Liver (tissue), 3 donors: ENCODE data around the gene TRIM32.

Experiments used
- HNF4G ChIP-seq: IDR thresholded peaks from 2 replicates; pipeline ENCODE4 v1.6.1; 2016; ENCODE audit warnings: antibody characterized with exemption
- SP1 ChIP-seq: IDR thresholded peaks from 2 replicates; pipeline ENCODE4 v1.6.1; 2018; ENCODE audit warnings: antibody characterized with exemption, mild to moderate bottlenecking
- TAF1 ChIP-seq: conservative IDR thresholded peaks from 2 replicates; pipeline ENCODE4 v1.6.1; 2016; ENCODE audit warnings: antibody characterized with exemption, mild to moderate bottlenecking
- TF ChIP-seq, protein P1 (sequence below): fragments of 150-350 bp; IDR thresholded peaks from 2 replicates; pipeline ENCODE4 v1.5.1; 2017; ENCODE audit warnings: improper control_type of control experiment, low read depth, low read length; ENCODE audit not compliant: missing input control
- TF ChIP-seq, protein P2 (sequence below): IDR thresholded peaks from 2 replicates; pipeline ENCODE4 v1.6.1; 2016; ENCODE audit warnings: antibody characterized with exemption
- TF ChIP-seq, protein P3 (sequence below): IDR thresholded peaks from 2 replicates; pipeline ENCODE4 v1.6.1; 2016; ENCODE audit warnings: antibody characterized with exemption, mild to moderate bottlenecking
- donor health status: healthy.
- donor health status: healthy.

DNA sequence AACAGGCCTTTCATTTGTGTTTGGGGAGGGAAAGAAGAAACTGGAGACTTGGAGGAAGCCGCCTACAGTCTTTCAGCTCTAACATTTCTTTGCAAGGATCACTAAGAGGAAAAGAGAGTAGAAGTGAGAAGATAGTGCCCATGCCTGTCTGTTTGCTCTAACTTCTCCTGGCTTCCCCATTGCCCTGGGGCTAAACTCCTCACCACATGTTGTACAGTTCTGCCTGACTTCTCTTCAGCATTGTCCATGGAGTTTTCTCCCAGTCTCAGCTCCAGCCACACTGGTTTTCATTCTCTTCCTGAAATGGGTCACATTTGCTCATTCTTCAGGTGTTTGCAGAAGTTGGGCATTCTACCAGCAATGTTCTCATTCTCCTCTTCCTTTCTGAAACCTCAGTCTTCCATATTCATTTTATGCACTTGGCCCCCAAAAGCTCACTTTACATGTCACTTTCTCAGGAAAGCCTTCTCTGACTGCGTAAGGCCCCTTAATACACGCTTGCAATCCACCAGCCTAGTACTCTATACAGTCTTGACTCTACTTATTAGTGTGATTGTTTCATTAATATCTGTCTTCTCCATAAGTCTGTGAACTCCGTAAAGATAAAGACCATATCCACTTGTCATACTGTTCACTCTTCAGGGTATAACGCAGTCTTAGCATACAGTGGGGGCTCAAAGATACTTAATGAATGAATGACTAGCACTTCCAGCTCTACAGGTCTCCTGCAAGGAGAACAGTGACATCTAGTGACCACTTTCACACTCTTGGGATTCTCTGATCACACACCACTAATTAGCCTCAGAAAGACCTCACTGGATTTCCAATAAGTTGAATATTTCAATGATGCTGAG lies 40.2 kb upstream of the TRIM32 start:
- TF ChIP-seq, protein P1, sequence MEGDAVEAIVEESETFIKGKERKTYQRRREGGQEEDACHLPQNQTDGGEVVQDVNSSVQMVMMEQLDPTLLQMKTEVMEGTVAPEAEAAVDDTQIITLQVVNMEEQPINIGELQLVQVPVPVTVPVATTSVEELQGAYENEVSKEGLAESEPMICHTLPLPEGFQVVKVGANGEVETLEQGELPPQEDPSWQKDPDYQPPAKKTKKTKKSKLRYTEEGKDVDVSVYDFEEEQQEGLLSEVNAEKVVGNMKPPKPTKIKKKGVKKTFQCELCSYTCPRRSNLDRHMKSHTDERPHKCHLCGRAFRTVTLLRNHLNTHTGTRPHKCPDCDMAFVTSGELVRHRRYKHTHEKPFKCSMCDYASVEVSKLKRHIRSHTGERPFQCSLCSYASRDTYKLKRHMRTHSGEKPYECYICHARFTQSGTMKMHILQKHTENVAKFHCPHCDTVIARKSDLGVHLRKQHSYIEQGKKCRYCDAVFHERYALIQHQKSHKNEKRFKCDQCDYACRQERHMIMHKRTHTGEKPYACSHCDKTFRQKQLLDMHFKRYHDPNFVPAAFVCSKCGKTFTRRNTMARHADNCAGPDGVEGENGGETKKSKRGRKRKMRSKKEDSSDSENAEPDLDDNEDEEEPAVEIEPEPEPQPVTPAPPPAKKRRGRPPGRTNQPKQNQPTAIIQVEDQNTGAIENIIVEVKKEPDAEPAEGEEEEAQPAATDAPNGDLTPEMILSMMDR, result peak; percentile 56
- no peak for TF ChIP-seq SP1
- no peak for TF ChIP-seq HNF4G
- TF ChIP-seq, protein P2, sequence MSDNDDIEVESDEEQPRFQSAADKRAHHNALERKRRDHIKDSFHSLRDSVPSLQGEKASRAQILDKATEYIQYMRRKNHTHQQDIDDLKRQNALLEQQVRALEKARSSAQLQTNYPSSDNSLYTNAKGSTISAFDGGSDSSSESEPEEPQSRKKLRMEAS, result no peak
- TF ChIP-seq TAF1, result no peak
- TF ChIP-seq, protein P3, sequence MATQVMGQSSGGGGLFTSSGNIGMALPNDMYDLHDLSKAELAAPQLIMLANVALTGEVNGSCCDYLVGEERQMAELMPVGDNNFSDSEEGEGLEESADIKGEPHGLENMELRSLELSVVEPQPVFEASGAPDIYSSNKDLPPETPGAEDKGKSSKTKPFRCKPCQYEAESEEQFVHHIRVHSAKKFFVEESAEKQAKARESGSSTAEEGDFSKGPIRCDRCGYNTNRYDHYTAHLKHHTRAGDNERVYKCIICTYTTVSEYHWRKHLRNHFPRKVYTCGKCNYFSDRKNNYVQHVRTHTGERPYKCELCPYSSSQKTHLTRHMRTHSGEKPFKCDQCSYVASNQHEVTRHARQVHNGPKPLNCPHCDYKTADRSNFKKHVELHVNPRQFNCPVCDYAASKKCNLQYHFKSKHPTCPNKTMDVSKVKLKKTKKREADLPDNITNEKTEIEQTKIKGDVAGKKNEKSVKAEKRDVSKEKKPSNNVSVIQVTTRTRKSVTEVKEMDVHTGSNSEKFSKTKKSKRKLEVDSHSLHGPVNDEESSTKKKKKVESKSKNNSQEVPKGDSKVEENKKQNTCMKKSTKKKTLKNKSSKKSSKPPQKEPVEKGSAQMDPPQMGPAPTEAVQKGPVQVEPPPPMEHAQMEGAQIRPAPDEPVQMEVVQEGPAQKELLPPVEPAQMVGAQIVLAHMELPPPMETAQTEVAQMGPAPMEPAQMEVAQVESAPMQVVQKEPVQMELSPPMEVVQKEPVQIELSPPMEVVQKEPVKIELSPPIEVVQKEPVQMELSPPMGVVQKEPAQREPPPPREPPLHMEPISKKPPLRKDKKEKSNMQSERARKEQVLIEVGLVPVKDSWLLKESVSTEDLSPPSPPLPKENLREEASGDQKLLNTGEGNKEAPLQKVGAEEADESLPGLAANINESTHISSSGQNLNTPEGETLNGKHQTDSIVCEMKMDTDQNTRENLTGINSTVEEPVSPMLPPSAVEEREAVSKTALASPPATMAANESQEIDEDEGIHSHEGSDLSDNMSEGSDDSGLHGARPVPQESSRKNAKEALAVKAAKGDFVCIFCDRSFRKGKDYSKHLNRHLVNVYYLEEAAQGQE, result no peak
